GM19452 (cell line): Measurements from ENCODE around the gene ANKHD1.

Source experiments
- ATAC-seq: cut with Tn5 transposase; IDR thresholded peaks from one replicate; pipeline ENCODE4 v1.9.1; 2021; ENCODE audit not compliant: unreplicated experiment

ANKHD1 gene

DNA sequence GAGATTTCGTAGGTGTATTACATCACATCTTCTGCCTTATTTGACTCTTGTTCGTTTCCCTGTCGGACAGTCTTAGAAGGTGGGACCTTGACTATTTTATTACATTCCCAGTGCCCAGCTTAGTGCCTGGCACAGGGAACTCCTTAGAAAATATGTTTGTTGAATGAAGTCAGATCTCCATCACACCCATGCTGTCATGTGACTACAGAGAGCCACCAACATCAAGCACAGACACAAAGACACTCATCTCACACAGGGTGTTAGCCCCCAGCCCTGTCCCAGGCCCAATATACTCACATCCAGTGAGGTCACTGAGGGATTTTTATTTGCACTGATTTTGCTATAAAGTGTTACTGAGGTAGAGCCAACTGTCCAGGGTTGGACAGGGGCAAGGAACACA is 156.3 kb downstream of the ANKHD1 start:
- ATAC-seq, result no peak

- no peak for ATAC-seq
Observed at GRCh38 chr5:140558542-140558941, 156.9 kb downstream of the ANKHD1 start.

GRCh38 chr5:140560227-140560626 is 158.6 kb downstream of the ANKHD1 start:
- ATAC-seq, result no peak

- no peak for ATAC-seq
Observed at GRCh38 chr5:140561753-140562523, 160.3 kb downstream of the ANKHD1 start.

- no peak for ATAC-seq
Observed at GRCh38 chr5:140563596-140563995, 162.0 kb downstream of the ANKHD1 start.

- peak; percentile 87 for ATAC-seq
Observed at GRCh38 chr5:140564196-140565023, 162.8 kb downstream of the ANKHD1 start, which contains the start of the genes APBB3 and SLC35A4. Gene APBB3, minus strand, starts transcription at chr5:140564598. Its CDS starts 353 bp downstream, at chr5:140564245. Gene SLC35A4, plus strand, starts transcription at chr5:140564828. Its CDS starts 2,342 bp downstream, at chr5:140567170.

- ATAC-seq, result peak; percentile 1
Observed at GRCh38 chr5:140565024-140565779, 163.6 kb downstream of the ANKHD1 start.

GRCh38 chr5:140565780-140566095 is 164.1 kb downstream of the ANKHD1 start:
- no peak for ATAC-seq

GRCh38 chr5:140566665-140567064 is 165.0 kb downstream of the ANKHD1 start:
- ATAC-seq, result no peak

GRCh38 chr5:140567136-140567818 is 165.6 kb downstream of the ANKHD1 start:
- ATAC-seq, result no peak

DNA sequence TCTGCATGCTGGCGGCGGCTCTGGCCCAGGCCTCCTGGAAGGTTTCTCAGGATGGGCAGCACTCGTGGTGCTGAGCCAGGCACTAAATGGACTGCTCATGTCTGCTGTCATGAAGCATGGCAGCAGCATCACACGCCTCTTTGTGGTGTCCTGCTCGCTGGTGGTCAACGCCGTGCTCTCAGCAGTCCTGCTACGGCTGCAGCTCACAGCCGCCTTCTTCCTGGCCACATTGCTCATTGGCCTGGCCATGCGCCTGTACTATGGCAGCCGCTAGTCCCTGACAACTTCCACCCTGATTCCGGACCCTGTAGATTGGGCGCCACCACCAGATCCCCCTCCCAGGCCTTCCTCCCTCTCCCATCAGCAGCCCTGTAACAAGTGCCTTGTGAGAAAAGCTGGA is 166.2 kb downstream of the ANKHD1 start:
- ATAC-seq, result no peak

- ATAC-seq, result no peak
Observed at GRCh38 chr5:140568443-140569063, 166.9 kb downstream of the ANKHD1 start.

DNA sequence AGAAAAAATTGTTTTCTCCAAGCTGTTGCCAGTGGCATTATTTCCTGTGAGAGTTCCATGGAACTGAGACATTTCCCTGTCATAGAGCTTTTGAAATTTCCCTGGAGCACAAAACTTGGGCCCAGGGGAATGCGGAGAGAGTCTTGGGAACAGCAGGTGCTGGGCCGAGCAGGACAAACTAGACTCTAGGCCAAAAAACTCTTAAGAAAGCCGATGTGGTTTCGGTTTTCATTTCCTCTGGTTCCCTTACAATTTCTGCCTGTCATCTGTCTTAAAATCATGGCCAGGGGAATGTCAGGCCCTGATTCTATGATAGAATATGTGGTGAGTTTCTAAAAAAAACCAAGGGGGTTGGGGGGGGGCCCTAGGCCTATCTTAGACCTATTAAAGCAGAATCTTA is 167.6 kb downstream of the ANKHD1 start:
- no peak for ATAC-seq

DNA sequence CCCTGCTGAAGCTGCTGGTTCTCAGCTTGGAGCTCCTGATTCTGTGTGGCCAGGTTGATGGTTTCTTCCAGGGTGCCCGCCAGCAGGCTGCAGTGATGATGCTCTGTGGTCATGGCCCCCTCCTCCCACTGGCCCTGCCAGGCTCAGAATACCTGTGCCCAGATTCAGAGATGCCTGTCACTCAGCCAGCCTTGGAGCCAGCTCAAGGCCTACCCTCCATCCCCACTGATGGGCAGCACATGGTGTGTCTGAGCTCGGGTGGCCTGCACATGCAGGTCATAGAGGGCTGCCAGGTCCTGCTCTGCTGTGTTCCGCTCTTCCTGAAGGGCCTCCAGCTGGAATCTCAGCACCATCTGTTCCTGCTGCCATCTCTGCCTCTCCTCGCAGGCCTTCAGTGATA is 168.4 kb downstream of the ANKHD1 start:
- no peak for ATAC-seq

DNA sequence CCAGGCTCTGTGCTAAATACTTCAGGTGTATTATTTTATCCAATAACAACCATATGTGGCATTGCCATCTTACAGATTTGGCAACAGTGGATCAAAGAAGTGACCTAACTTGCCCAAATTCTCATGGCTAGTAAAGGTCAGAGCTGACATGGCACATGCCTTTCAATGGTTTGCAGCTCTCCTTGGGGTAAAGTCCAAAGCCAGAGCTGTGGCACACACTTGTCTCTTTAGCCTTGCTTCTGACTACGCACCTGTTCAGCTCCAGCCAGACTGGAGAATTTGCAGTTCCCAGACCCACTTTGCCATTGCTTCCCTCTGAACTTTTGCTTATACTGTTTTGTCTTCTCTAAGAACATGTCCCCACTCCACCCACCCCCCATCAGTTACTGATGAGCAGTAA is 168.9 kb downstream of the ANKHD1 start:
- ATAC-seq, result no peak

DNA sequence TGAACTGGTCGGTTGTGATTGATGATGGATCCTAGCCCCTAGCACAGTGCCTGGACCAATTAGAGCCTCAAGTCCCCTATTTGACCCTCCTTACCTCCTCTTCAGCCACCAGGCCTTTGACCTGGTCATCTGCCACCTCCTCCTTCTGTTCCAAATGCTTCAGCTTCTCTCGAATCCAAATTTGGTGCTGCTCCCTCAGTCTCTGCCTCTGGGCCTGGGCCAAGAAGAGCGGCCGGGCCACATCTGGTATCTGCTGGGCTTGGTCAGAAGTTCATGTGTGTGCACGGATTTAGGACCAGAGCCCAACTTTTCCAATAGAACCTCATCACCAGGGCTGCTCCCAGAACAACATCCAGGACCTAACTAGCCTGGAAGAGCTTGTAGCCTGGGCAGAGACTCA is 169.5 kb downstream of the ANKHD1 start:
- no peak for ATAC-seq

DNA sequence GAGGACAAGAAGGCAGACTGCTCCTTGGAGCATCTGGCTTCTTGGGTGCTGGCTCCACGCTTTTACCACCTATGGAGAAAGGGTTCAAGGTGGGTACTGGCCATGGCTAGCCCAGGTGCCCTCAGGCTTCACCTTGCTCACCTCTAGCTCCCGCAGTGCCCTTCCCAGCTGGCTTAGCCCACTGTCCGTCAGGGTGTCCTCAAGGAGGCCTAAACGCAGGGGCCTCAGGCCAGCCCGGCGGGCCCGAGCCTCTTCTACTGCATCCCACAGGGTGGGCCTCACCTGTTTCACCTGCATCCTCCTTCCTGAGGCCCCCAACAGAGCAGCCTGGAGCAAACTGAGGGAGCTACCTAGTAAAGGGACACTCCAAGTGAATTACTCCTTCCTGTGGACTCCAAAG is 172.1 kb downstream of the ANKHD1 start:
- ATAC-seq, result no peak

GRCh38 chr5:140574165-140574564 is 172.5 kb downstream of the ANKHD1 start:
- ATAC-seq, result no peak

- ATAC-seq, result no peak
Observed at GRCh38 chr5:140575309-140575708, 173.7 kb downstream of the ANKHD1 start.

- no peak for ATAC-seq
Observed at GRCh38 chr5:140576776-140577201, 175.2 kb downstream of the ANKHD1 start.
